Stomach (tissue), 9 donors: Measurements from ENCODE around the gene NLRC3. TPM values are rescaled to one million over a fixed set of nuclear protein-coding genes. Genes with fewer than 3 reads are reported as not detected.

ENCODE experiments used
- DNase-seq, 2 donors: peaks; one replicate each; pipeline versions ENCODE4 v3.0.0 to v3.0.0-alpha.2; 2013 to 2019
- H3K27ac ChIP-seq, 5 donors: fragments of 200-600 bp in 4 of 5; sonication (generic) in 4 of 5; one replicate each; pipeline ENCODE4 v1.5.1; 2013 to 2019; ENCODE audit warnings: mild to moderate bottlenecking in 1 of 5, moderate library complexity in 1 of 5
- H3K27me3 ChIP-seq, 3 donors: fragments of 200-600 bp; sonication (generic); one replicate each; pipeline ENCODE4 v1.5.1; 2017 to 2019; ENCODE audit warnings: mixed run types in 1 of 3
- H3K36me3 ChIP-seq, 4 donors: fragments of 200-600 bp; sonication (generic); 1 replicate in 3 of 4; 2 replicates in 1 of 4; pipeline ENCODE4 v1.5.1; 2016 to 2019
- H3K4me1 ChIP-seq, 4 donors: fragments of 200-600 bp; sonication (generic); one replicate each; pipeline ENCODE4 v1.5.1; 2016 to 2019
- H3K4me3 ChIP-seq, 4 donors: fragments of 200-600 bp; sonication (generic) in 3 of 4; one replicate each; pipeline ENCODE4 v1.5.1; 2016 to 2019; ENCODE audit warnings: mild to moderate bottlenecking in 1 of 4
- H3K9me3 ChIP-seq, 4 donors: fragments of 200-600 bp; sonication (generic); one replicate each; pipeline ENCODE4 v1.5.1; 2016 to 2019
- EP300 ChIP-seq: sonication (generic); formaldehyde crosslinking; IDR thresholded peaks from one replicate; pipeline ENCODE4 v1.6.1; 2017; ENCODE audit warnings: antibody characterized with exemption
- POLR2A ChIP-seq, 4 donors: fragments of 450-650 bp; IDR thresholded peaks; one replicate each; pipeline ENCODE4 v1.6.1; 2016; ENCODE audit warnings: antibody characterized with exemption in 4 of 4, control low read depth in 2 of 4, mild to moderate bottlenecking in 1 of 4, moderate library complexity in 1 of 4
- POLR2AphosphoS5 ChIP-seq, 3 donors: sonication (generic); formaldehyde crosslinking; IDR thresholded peaks; one replicate each; pipeline ENCODE4 v1.6.1; 2016; ENCODE audit warnings: antibody characterized with exemption in 3 of 3
- WGBS, 5 donors: extraction: QIAGEN DNeasy Blood & Tissue Kit in 3 of 5; methylation state at CpG; one replicate each; pipeline versions ENCODE4 v1.1.5 to v1.1.7; 2013 to 2018; 5-methylcytosine and 5-hydroxymethylcytosine counted together
- intact Hi-C: fragments of 100-400 bp; cut with DNase I; formaldehyde crosslinking; loops from one replicate; pipeline ENCODE4 v1.15.1; 2023; ENCODE audit warnings: low total_unique reads
- polyA plus RNA-seq, 3 donors: library from polyadenylated mRNA; stranded (reverse); fragments of 200-250 nt; gene quantifications; one replicate each; pipeline ENCODE4 v1.2.3, GENCODE V29; 2013
- total RNA-seq, 5 donors: library from RNA; depleted of rRNA; stranded (reverse); fragments of >200 nt; gene quantifications; one replicate each; pipeline versions ENCODE4 v1.1.0 to v1.2.3, GENCODE V29; 2014 to 2016
- TF ChIP-seq, protein P1 (sequence below), 7 experiments: fragments of 450-650 bp in 4 of 7; fragments of 200-600 bp in 3 of 7; sonication (generic) in 3 of 7; IDR thresholded peaks; one replicate each; pipeline ENCODE4 v1.5.1; 2016 to 2019; ENCODE audit warnings: antibody characterized with exemption in 7 of 7, control low read depth in 2 of 7, mild to moderate bottlenecking in 1 of 7
- donor health status: healthy with polysubstance abuse.
- donor health status: Bipolar disorder and iron deficiency.
- donor health status: healthy.

Gene NLRC3
- total and polyA plus RNA-seq, 8 donors = 0.45 to 17.0 (median 1.7) TPM; not detected in 1

DNA sequence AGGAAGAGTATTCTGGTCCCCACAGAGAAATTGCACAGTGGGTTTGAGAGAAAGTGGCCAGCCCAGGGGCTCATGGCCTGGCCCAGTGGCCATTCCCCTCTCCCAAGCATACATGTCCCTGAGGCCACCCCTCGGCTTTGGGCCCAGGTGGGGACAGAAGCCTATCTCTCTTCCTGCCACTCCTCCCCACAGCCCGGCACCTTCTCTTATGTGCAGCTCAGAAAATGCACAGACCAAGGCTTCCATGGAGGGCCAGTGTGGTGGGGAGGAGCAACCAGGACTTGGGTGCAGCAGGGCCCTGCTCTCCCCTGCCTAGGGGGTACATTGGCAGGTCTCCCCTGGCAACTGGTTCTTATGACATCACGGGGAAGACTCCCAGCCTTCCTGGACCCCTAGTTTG is 82.0 kb downstream of the NLRC3 start, which contains the start of gene C16orf90:
C16orf90 (minus strand) TSS at position 314 of the 400 bp plus-strand sequence; CDS start at position 246, 68 bp downstream.
- TF ChIP-seq, protein P1, sequence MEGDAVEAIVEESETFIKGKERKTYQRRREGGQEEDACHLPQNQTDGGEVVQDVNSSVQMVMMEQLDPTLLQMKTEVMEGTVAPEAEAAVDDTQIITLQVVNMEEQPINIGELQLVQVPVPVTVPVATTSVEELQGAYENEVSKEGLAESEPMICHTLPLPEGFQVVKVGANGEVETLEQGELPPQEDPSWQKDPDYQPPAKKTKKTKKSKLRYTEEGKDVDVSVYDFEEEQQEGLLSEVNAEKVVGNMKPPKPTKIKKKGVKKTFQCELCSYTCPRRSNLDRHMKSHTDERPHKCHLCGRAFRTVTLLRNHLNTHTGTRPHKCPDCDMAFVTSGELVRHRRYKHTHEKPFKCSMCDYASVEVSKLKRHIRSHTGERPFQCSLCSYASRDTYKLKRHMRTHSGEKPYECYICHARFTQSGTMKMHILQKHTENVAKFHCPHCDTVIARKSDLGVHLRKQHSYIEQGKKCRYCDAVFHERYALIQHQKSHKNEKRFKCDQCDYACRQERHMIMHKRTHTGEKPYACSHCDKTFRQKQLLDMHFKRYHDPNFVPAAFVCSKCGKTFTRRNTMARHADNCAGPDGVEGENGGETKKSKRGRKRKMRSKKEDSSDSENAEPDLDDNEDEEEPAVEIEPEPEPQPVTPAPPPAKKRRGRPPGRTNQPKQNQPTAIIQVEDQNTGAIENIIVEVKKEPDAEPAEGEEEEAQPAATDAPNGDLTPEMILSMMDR (IDR thresholded peaks at IDR 0.05) = no peak
- no peak for TF ChIP-seq POLR2A (IDR thresholded peaks at IDR 0.05)
- no peak for TF ChIP-seq EP300
- TF ChIP-seq POLR2AphosphoS5 (IDR thresholded peaks at IDR 0.05) = no peak
- no peak within 1 kb of the TSS for H3K4me3 ChIP-seq
- H3K27me3 ChIP-seq = no peaks in the 10 kb centered on the region
- H3K9me3 ChIP-seq = no peaks in the 10 kb centered on the region
- no peak within 1 kb of the TSS for H3K27ac ChIP-seq
- intact Hi-C loops = no loop called here
- no peak for DNase-seq
- 79 to 92% (median 81%) methylated on average over 3 of the region's 3 CpGs for whole genome bisulfite sequencing, 5 donors
- no peaks in the 10 kb centered on the region for H3K36me3 ChIP-seq
- peaks cover 4 to 17% (median 10%) of the 10 kb centered on the region in 4 donors for H3K4me1 ChIP-seq

DNA sequence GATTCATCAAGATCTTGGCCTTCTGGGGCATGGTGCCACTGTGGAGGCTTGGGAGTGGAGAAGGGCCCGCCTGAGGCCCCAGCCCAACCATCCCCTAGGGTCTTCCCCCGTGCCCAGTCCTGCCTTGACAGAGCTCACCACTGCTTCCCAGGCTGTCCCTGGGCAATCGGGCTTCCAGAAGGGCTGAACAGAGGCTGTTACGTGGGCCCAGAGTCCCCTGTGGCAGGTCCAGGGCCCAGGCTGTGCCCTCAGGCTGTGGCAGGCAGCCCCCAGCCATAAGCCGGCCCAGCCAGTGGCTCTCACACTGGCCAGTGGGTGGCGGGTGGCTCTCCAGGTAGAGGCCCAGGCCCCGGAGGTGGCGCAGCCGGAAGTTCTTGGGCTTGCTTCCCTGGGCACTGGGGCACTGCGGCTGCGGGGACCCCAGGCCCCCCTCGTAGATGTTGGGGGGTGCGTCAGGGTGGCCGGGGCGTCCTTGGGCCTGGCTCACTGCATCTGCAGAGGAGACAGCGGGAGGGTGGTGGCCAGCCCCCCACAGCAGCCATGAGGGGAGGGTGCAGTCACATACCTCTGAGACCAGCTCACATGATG is 82.7 kb downstream of the NLRC3 start:
- Histone ChIP-seq H3K9me3 (no peaks in the 10 kb centered on the region), H3K4me1 (peaks cover 0 to 12% (median 8%) of the 10 kb centered on the region in 4 donors), H3K27me3 (no peaks in the 10 kb centered on the region), H3K4me3 (no peak overlapping the region), H3K27ac (no peak overlapping the region), H3K36me3 (no peaks in the 10 kb centered on the region)
- WGBS, 5 donors = 91 to 97% (median 93%) methylated on average over 7 to 16 of the region's 16 CpGs
- intact Hi-C loops = no loop called here
- TF ChIP-seq EP300 = no peak
- TF ChIP-seq POLR2A (IDR thresholded peaks at IDR 0.05) = no peak
- TF ChIP-seq, protein P1 (IDR thresholded peaks at IDR 0.05) = no peak
- TF ChIP-seq POLR2AphosphoS5 (IDR thresholded peaks at IDR 0.05) = no peak
- no peak for DNase-seq

DNA sequence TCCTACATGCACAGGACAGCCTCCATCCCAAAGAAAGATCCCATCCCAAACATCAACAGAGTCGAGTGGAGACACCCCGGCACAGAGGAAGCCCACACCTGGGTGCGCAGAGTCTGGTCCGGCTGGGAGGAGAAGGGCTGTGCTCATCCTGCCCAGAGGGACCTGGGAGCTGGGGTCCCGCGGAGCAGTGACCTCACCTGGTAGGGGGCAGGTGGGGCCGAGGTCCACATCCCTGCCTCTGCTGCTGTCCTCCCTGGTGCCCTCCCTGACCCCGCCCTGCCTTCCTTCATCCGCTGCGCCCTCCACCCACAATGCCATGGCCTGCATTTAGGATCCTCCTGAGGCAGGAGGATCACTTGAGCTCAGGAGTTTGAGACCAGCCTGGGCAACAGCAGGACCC is 84.8 kb downstream of the NLRC3 start:
- Histone ChIP-seq H3K27ac (no peak overlapping the region), H3K27me3 (no peaks in the 10 kb centered on the region), H3K36me3 (peaks cover 0 to 10% (median 9%) of the 10 kb centered on the region in 4 donors), H3K4me3 (no peak overlapping the region), H3K4me1 (peaks cover 0 to 12% (median 8%) of the 10 kb centered on the region in 4 donors), H3K9me3 (no peaks in the 10 kb centered on the region)
- intact Hi-C loops = no loop called here
- TF ChIP-seq POLR2A (IDR thresholded peaks at IDR 0.05) = no peak
- no peak for TF ChIP-seq POLR2AphosphoS5 (IDR thresholded peaks at IDR 0.05)
- no peak for TF ChIP-seq EP300
- TF ChIP-seq, protein P1 (IDR thresholded peaks at IDR 0.05) = no peak
- WGBS, 5 donors = 76 to 92% (median 84%) methylated on average over 4 to 10 of the region's 10 CpGs
- no peak for DNase-seq

DNA sequence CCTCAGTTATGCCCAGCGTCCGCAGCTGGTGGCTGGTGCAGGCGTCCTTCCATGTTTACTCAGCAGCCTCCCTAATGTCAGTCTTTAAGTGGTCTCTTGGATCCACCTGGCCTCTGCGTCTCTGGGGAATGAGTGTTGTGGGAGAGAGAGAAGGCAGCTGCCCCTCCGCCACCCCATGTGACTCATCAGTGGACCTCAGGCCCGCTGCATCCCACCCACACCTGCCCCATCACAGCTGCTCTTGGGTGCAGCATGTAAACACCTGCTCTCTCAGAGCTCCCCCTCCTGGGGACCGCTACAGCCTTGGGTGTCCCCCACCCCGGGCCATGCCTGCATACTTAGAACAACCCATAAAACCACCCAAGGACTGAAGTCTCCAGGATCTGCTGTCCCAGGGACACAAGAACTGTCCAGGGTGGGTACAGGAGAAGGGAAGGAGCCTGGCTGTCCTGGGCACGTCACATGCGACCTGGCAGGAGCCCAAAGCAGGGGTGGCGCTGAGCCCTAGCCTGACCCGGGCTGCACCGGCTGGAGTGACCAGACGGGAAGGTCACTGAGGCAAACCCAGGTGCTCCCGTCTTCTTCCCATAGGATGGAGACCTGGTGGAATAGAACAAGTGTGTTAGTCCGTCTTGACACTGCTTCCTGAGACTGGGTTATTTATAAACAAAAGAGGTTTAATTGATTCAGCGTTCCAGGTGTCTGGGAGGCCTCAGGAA is 86.1 kb downstream of the NLRC3 start:
- Histone ChIP-seq H3K4me1 (peaks cover 0 to 12% (median 8%) of the 10 kb centered on the region in 4 donors), H3K36me3 (peaks cover 8 to 22% (median 22%) of the 10 kb centered on the region in 4 donors), H3K27ac (no peak overlapping the region), H3K9me3 (no peaks in the 10 kb centered on the region), H3K4me3 (no peak overlapping the region), H3K27me3 (no peaks in the 10 kb centered on the region)
- peak in 1 of 2 donors; percentile 57 for DNase-seq
- WGBS, 5 donors = 34 to 49% (median 44%) methylated on average over 14 to 17 of the region's 17 CpGs
- TF ChIP-seq, protein P1 (IDR thresholded peaks at IDR 0.05) = no peak
- TF ChIP-seq POLR2A (IDR thresholded peaks at IDR 0.05) = no peak
- TF ChIP-seq EP300 = no peak
- no peak for TF ChIP-seq POLR2AphosphoS5 (IDR thresholded peaks at IDR 0.05)
- intact Hi-C loops = no loop called here

Other genes with a start within 250 kb of the NLRC3 start
- not detected for gene OR2C1, start 221.5 kb downstream of the NLRC3 start, total RNA-seq
- gene OR2C1, start 221.5 kb downstream of the NLRC3 start, polyA plus RNA-seq = not detected
- 10 to 100 TPM in 1 of 5 donors, 1 to 10 TPM in 4; 2.6 to 11.7 (median 5.4) TPM for gene ZSCAN32, start 176.4 kb downstream of the NLRC3 start, total RNA-seq
- 10 to 100 TPM in 1 of 3 donors, 1 to 10 TPM in 2; 7.7 to 10.7 (median 8.0) TPM for gene ZSCAN32, start 176.4 kb downstream of the NLRC3 start, polyA plus RNA-seq
- gene ZNF174, start 176.2 kb downstream of the NLRC3 start, total RNA-seq = 10 to 100 TPM in 4 of 5 donors, 1 to 10 TPM in 1; 6.6 to 52.5 (median 21.7) TPM
- gene ZNF174, start 176.2 kb downstream of the NLRC3 start, polyA plus RNA-seq = 1 to 10 TPM; 4.2 to 5.6 (median 5.0) TPM
- gene ZNF597, start 133.9 kb downstream of the NLRC3 start, total RNA-seq = 1 to 10 TPM in 2 of 5 donors, under 1 TPM in 2, not detected in 1; 0.45 to 2.2 (median 1.1) TPM
- gene ZNF597, start 133.9 kb downstream of the NLRC3 start, polyA plus RNA-seq = 1 to 10 TPM in 1 of 3 donors, under 1 TPM in 2; 0.68 to 1.1 (median 0.78) TPM
- gene NAA60, start 133.7 kb downstream of the NLRC3 start, total RNA-seq = 100 to 1,000 TPM in 2 of 5 donors, 10 to 100 TPM in 3; 25.3 to 155 (median 84.9) TPM
- 10 to 100 TPM; 39.3 to 55.3 (median 54.4) TPM for gene NAA60, start 133.7 kb downstream of the NLRC3 start, polyA plus RNA-seq
- gene C16orf90, start 81.9 kb downstream of the NLRC3 start, total RNA-seq = not detected
- not detected for gene C16orf90, start 81.9 kb downstream of the NLRC3 start, polyA plus RNA-seq
- gene CLUAP1, start 76.4 kb downstream of the NLRC3 start, total RNA-seq = 10 to 100 TPM in 4 of 5 donors, 1 to 10 TPM in 1; 9.0 to 52.7 (median 22.2) TPM
- gene CLUAP1, start 76.4 kb downstream of the NLRC3 start, polyA plus RNA-seq = 10 to 100 TPM in 1 of 3 donors, 1 to 10 TPM in 2; 6.7 to 14.1 (median 7.6) TPM
- 10 to 100 TPM in 1 of 5 donors, 1 to 10 TPM in 4; 5.1 to 19.7 (median 8.0) TPM for gene SLX4, start 34.2 kb upstream of the NLRC3 start, total RNA-seq
- gene SLX4, start 34.2 kb upstream of the NLRC3 start, polyA plus RNA-seq = 1 to 10 TPM in 1 of 3 donors, under 1 TPM in 2; 0.76 to 1.3 (median 1.00) TPM
- gene DNASE1, start 77.3 kb upstream of the NLRC3 start, total RNA-seq = 100 to 1,000 TPM in 1 of 5 donors, 10 to 100 TPM in 4; 35.2 to 128 (median 43.0) TPM
- gene DNASE1, start 77.3 kb upstream of the NLRC3 start, polyA plus RNA-seq = 10 to 100 TPM; 10.4 to 25.7 (median 25.0) TPM
- 100 to 1,000 TPM in 2 of 5 donors, 10 to 100 TPM in 3; 47.9 to 460 (median 96.6) TPM for gene TRAP1, start 140.1 kb upstream of the NLRC3 start, total RNA-seq
- gene TRAP1, start 140.1 kb upstream of the NLRC3 start, polyA plus RNA-seq = 10 to 100 TPM; 39.5 to 83.5 (median 71.2) TPM